H1 (cell line): Measurements from ENCODE around the gene PTGFR. TPM values are rescaled to one million over a fixed set of nuclear protein-coding genes. Genes with fewer than 3 reads are reported as not detected.

Experiments
- CHD7 ChIP-seq: fragments of 300-600 bp; sonication (generic); IDR thresholded peaks from 2 replicates; pipeline ENCODE4 v1.7.1; 2012; ENCODE audit warnings: low read length, moderate library complexity, mild to moderate bottlenecking, inconsistent platforms; ENCODE audit not compliant: insufficient replicate concordance
- EGR1 ChIP-seq: IDR thresholded peaks from 2 replicates; pipeline ENCODE4 v1.6.1; 2011; ENCODE audit warnings: low read depth, low read length, borderline replicate concordance
- FOSL1 ChIP-seq: IDR thresholded peaks from 2 replicates; pipeline ENCODE4 v1.6.1; 2011; ENCODE audit warnings: mild to moderate bottlenecking, low read depth, low read length, moderate library complexity; ENCODE audit not compliant: insufficient read depth
- SUZ12 ChIP-seq: fragments of 200-600 bp; sonication (generic); IDR thresholded peaks from 2 replicates; pipeline ENCODE4 v1.6.1; 2012; ENCODE audit warnings: mild to moderate bottlenecking, inconsistent platforms, low read length, moderate library complexity, mixed read lengths
- polyA plus RNA-seq, 7 experiments: library from polyadenylated mRNA; depleted of rRNA in 3 of 7; stranded (reverse) in 5 of 7; unstranded in 2 of 7; fragments of >200 nt in 5 of 7; fragments of 200-250 nt in 2 of 7; gene quantifications; 1 replicate in 5 of 7; 2 replicates in 1 of 7; 4 replicates in 1 of 7; pipeline versions ENCODE4 v1.2.1 to v1.2.3, GENCODE V29; 2011 to 2013; ENCODE audit warnings: missing spikeins in 2 of 7, mixed read lengths in 2 of 7
- total RNA-seq: library from RNA; stranded (reverse); fragmentation: NEBNext Ultra II Directional; extraction: Animal tissue kit (Norgen Biotek cat#: 25700); gene quantifications from 2 replicates; pipeline ENCODE4 v1.2.1, GENCODE V29; 2021

PTGFR gene
- total and polyA plus RNA-seq, 2 of the 8 experiments (the other 6 are each of a cell fraction or from before 2014, with no cell fraction given) = 0.02 TPM; not detected in 1

GRCh38 chr1:78474092-78474491, 16.7 kb upstream of the PTGFR start (continued):
- TF ChIP-seq CHD7 (no peak), EGR1 (no peak), SUZ12 (no peak), FOSL1 (no peak)
- TF ChIP-seq, all 59 proteins: peak for 0
